Measurements from ENCODE around the gene PTPRA.

The PTPRA gene

DNA sequence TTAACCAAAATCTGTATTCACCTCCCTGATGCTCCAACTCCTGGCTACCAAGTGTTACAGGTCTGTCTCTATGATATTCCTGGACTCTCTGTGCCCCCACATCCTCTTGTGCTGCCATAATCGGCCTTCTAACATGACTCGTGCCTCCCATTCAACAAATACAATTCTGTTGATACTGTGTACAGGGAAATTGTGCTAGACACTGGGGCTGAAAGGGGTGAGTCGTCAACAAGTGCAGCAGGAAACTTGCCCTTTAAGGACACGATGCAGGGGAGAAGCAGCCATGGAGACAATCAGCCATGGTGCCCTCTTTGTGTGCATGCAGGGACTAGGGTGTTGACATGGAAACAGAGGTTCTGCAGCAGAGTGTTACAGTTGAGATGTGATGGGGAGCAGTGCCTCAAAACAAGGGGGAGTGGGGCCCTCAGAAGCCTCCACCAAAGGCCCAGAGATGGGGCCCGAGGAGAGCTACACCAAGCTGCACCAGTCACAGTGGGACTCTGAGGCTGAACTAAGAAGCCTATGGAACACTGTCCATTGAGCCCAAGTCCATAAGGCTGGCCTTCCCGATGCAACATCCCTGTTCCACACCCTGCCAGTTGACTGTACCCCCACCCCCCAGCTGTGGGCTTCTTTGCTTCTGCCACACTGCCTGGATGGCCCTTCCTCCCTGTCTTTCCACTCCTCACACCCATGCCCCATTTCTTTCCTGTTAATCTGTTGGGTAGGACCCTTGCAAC is 35.9 kb upstream of the PTPRA start (continued):
- TF ChIP-seq, protein P1, sequence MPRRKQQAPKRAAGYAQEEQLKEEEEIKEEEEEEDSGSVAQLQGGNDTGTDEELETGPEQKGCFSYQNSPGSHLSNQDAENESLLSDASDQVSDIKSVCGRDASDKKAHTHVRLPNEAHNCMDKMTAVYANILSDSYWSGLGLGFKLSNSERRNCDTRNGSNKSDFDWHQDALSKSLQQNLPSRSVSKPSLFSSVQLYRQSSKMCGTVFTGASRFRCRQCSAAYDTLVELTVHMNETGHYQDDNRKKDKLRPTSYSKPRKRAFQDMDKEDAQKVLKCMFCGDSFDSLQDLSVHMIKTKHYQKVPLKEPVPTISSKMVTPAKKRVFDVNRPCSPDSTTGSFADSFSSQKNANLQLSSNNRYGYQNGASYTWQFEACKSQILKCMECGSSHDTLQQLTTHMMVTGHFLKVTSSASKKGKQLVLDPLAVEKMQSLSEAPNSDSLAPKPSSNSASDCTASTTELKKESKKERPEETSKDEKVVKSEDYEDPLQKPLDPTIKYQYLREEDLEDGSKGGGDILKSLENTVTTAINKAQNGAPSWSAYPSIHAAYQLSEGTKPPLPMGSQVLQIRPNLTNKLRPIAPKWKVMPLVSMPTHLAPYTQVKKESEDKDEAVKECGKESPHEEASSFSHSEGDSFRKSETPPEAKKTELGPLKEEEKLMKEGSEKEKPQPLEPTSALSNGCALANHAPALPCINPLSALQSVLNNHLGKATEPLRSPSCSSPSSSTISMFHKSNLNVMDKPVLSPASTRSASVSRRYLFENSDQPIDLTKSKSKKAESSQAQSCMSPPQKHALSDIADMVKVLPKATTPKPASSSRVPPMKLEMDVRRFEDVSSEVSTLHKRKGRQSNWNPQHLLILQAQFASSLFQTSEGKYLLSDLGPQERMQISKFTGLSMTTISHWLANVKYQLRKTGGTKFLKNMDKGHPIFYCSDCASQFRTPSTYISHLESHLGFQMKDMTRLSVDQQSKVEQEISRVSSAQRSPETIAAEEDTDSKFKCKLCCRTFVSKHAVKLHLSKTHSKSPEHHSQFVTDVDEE (CRISPR knock-in tag; IDR thresholded peaks at IDR 0.05) = no peak

DNA sequence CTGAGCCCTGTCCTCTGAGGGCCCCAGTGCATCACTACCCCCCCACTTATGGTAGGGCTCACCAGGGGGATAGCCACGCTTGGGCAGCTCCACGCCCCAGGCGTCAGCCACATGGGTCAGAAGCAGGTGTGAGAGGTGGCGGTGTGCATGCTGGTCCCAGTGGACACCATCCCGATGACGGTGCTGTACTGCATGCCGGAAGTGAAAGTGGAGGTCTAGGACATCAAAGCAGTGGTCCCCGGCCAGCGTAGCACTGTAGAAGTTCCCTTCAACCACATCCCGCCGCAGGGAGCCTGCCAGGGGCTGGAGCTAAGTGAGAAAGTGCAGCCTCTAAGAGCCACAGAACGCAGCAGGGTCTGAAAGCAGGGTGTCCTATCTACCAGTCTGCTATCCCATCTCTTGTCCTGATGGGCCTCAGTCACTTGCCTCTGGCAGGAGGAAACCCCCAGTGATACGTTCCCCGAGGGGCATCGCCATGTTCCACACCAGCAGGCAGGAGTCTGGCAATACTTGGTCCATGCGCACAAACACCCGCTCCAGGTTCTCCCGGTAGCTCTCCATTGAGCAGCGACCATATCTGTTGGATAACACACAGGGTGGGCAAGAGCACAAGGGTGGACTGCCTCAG is 35.0 kb upstream of the PTPRA start:
- no peak for ATAC-seq
- TF ChIP-seq ZFP30 (CRISPR knock-in tag; IDR thresholded peaks at IDR 0.05) (no peak), GLIS3 (CRISPR knock-in tag; IDR thresholded peaks at IDR 0.05) (no peak), ZFP3 (CRISPR knock-in tag; IDR thresholded peaks at IDR 0.05) (no peak), ZNF565 (CRISPR knock-in tag; conservative IDR thresholded peaks at IDR 0.05; ENCODE audit: low read depth) (no peak), RARB (CRISPR knock-in tag; IDR thresholded peaks at IDR 0.05) (no peak), CSDC2 (CRISPR knock-in tag; IDR thresholded peaks at IDR 0.05) (no peak), SNAI2 (CRISPR knock-in tag; IDR thresholded peaks at IDR 0.05) (no peak), ESRRG (CRISPR knock-in tag; IDR thresholded peaks at IDR 0.05) (no peak), ISL1 (CRISPR knock-in tag; IDR thresholded peaks at IDR 0.05) (no peak)
- TF ChIP-seq, protein P2, sequence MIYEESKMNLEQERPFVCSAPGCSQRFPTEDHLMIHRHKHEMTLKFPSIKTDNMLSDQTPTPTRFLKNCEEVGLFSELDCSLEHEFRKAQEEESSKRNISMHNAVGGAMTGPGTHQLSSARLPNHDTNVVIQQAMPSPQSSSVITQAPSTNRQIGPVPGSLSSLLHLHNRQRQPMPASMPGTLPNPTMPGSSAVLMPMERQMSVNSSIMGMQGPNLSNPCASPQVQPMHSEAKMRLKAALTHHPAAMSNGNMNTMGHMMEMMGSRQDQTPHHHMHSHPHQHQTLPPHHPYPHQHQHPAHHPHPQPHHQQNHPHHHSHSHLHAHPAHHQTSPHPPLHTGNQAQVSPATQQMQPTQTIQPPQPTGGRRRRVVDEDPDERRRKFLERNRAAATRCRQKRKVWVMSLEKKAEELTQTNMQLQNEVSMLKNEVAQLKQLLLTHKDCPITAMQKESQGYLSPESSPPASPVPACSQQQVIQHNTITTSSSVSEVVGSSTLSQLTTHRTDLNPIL (CRISPR knock-in tag; IDR thresholded peaks at IDR 0.05; ENCODE audit: low read depth) = no peak
- TF ChIP-seq, protein P3, sequence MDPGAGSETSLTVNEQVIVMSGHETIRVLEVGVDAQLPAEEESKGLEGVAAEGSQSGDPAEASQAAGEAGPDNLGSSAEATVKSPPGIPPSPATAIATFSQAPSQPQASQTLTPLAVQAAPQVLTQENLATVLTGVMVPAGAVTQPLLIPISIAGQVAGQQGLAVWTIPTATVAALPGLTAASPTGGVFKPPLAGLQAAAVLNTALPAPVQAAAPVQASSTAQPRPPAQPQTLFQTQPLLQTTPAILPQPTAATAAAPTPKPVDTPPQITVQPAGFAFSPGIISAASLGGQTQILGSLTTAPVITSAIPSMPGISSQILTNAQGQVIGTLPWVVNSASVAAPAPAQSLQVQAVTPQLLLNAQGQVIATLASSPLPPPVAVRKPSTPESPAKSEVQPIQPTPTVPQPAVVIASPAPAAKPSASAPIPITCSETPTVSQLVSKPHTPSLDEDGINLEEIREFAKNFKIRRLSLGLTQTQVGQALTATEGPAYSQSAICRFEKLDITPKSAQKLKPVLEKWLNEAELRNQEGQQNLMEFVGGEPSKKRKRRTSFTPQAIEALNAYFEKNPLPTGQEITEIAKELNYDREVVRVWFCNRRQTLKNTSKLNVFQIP (CRISPR knock-in tag; IDR thresholded peaks at IDR 0.05; ENCODE audit: borderline replicate concordance, low read depth) = no peak

DNA sequence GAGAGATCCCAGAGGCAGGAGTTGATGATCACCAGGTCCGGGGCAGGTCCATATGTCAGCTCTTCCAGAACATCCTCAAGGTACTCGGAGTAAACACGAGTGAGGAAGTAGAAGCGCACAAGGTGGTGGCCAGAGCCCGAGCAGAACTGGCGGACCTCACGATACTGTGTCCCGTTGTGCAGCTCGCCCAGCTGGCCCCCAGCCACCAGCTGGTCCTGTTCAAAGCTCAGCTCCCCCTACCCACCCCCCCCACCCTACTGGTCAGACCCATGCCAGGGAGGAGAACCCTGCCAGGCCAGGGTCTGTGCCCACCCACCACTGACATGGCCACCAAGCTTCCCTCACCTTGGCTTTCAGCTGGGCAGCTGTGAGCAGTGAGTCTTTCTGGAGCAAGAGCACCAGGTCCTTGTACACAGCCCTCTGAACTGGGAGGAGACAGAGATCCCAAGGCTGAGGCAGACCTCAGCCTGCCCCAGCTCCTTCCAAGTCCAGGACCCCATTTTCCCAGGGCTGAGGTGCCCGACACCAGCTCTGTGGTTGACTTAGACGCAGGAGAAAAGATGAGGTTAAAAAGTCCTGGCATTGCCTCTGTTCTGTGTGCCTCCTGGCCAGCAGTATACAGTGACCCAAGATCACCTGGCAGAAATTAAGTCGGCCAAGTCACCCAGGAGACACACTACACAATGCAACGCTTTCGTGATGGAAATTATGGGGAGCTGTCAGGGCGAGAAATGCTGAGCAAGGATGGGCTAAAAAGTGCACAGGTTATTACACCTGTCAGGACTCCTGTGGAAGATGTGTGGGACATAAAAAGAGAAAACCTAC is 34.2 kb upstream of the PTPRA start:
- TF ChIP-seq ZNF565 (CRISPR knock-in tag; conservative IDR thresholded peaks at IDR 0.05; ENCODE audit: low read depth) = no peak
- TF ChIP-seq GLIS3 (CRISPR knock-in tag; IDR thresholded peaks at IDR 0.05) = no peak
- no peak for TF ChIP-seq RARB (CRISPR knock-in tag; IDR thresholded peaks at IDR 0.05)
- TF ChIP-seq ZFP3 (CRISPR knock-in tag; IDR thresholded peaks at IDR 0.05) = no peak
- TF ChIP-seq PPARA (CRISPR knock-in tag; IDR thresholded peaks at IDR 0.05; ENCODE audit: borderline replicate concordance) = no peak
- TF ChIP-seq, protein P2 (CRISPR knock-in tag; IDR thresholded peaks at IDR 0.05; ENCODE audit: low read depth) = no peak
- TF ChIP-seq ESRRG (CRISPR knock-in tag; IDR thresholded peaks at IDR 0.05) = no peak
- TF ChIP-seq ZFP30 (CRISPR knock-in tag; IDR thresholded peaks at IDR 0.05) = no peak
- ATAC-seq = no peak

DNA sequence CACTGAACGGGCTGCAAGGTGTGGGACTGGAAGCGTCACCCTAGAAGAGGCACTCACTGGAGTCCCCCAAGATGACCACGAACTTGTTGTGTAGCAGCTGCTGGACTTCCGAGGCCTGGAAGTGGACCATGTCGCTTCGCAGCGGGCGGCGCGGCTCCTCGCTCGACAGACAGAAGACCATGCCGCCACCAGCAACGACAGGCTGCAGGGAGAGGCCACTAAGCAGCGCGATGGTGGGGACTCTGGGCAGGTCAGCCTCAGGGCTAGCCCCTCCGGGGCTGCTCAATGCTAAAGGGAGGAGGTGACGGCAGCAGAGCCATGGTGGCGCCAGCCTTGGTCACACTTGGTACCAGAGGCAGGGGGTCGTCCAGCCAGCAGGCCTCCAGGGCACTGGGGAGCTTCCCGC is 33.5 kb upstream of the PTPRA start:
- ATAC-seq = no peak

More for the DNA sequence above, 33.5 kb upstream of the PTPRA start:
- TF ChIP-seq ZNF565 (CRISPR knock-in tag; conservative IDR thresholded peaks at IDR 0.05; ENCODE audit: low read depth) = no peak
- no peak for TF ChIP-seq ZFP30 (CRISPR knock-in tag; IDR thresholded peaks at IDR 0.05)
- no peak for TF ChIP-seq TOX (CRISPR knock-in tag; IDR thresholded peaks at IDR 0.05; ENCODE audit: borderline replicate concordance)
- TF ChIP-seq RARB (CRISPR knock-in tag; IDR thresholded peaks at IDR 0.05) = no peak
- no peak for TF ChIP-seq ZNF8 (CRISPR knock-in tag; IDR thresholded peaks at IDR 0.05)
- no peak for TF ChIP-seq ISL1 (CRISPR knock-in tag; IDR thresholded peaks at IDR 0.05)
- no peak for TF ChIP-seq ZNF70 (CRISPR knock-in tag; IDR thresholded peaks at IDR 0.05)
- TF ChIP-seq, protein P4, sequence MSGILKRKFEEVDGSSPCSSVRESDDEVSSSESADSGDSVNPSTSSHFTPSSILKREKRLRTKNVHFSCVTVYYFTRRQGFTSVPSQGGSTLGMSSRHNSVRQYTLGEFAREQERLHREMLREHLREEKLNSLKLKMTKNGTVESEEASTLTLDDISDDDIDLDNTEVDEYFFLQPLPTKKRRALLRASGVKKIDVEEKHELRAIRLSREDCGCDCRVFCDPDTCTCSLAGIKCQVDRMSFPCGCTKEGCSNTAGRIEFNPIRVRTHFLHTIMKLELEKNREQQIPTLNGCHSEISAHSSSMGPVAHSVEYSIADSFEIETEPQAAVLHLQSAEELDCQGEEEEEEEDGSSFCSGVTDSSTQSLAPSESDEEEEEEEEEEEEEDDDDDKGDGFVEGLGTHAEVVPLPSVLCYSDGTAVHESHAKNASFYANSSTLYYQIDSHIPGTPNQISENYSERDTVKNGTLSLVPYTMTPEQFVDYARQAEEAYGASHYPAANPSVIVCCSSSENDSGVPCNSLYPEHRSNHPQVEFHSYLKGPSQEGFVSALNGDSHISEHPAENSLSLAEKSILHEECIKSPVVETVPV (CRISPR knock-in tag; IDR thresholded peaks at IDR 0.05) = no peak
- no peak for TF ChIP-seq CSDC2 (CRISPR knock-in tag; IDR thresholded peaks at IDR 0.05)
- TF ChIP-seq, protein P2 (CRISPR knock-in tag; IDR thresholded peaks at IDR 0.05; ENCODE audit: low read depth) = no peak
- no peak for TF ChIP-seq PPARA (CRISPR knock-in tag; IDR thresholded peaks at IDR 0.05; ENCODE audit: borderline replicate concordance)
- TF ChIP-seq ZC3H10 (CRISPR knock-in tag; IDR thresholded peaks at IDR 0.05) = no peak
- TF ChIP-seq, protein P3 (CRISPR knock-in tag; IDR thresholded peaks at IDR 0.05; ENCODE audit: borderline replicate concordance, low read depth) = no peak

Measured in SK-N-SH treated with all-trans-retinoic acid at 6 μM for 48 hours (cell line).